GM18499 (cell line): ENCODE results near the gene AGPAT1.
"Not testable (repeated sequence)": the region's sequence is repeated elsewhere in the genome, so short reads cannot be mapped to it uniquely, and the experiment has no call there.

Experiments
- ATAC-seq: cut with Tn5 transposase; IDR thresholded peaks from one replicate; pipeline ENCODE4 v1.9.1; 2021; ENCODE audit warnings: moderate number of reproducible peaks; ENCODE audit not compliant: insufficient read depth, unreplicated experiment

AGPAT1 gene

DNA sequence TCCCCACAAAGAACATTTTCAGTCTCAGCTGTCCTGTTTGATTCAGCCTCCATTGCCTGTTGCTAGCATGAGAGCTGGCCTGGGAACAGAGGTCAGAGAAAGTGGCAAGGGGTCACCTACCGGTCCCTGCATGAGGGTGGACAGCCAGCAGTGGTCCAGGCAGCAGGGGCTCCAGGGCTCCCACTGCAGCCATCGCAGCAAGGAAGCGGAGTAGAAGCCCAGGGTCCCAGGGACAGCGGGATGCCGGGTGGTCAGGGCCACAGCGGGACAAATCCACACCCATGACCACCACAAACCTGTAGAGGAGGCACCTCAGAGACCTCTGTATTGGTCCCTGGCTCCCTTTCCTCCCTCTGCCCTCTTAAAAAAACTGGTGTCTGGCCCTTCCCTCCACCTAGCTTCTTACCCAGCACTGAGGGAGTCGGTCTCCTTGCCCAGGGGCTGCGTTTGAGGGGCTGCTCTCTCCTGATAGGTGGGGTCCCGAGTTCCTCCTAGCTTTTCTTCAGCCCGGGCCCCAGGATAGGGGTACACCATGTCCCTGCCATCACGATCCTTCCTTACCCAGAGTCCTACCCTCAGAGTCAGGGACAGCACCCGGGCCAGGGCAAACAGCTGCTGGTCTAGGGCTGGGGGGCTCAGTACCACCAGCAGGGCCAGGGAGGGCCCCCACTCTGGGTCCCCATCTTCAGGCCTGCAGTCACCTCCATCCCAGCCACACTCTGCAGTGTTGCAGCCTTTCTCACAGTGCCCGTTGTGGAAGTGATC is 25.0 kb upstream of the AGPAT1 start:
- no peak for ATAC-seq

GRCh38 chr6:32198866-32199265 is 23.0 kb upstream of the AGPAT1 start:
- no peak for ATAC-seq

DNA sequence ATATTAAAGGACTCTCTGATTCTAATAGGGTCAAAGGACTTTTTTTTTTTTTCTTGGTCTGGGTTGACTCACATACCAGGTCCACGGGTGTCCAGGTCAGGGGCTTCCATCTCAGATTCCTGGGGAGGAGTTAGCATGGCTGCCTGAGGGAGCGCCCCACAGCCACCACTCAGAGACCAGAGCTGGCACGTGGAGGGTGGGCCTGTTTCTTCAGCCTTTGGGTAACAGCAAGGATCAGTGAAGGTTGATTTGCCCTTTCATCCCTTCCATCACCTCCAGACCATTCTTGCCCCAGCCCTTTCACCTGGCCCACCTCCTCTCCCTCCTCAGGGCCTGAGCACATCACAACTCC is 22.4 kb upstream of the AGPAT1 start:
- ATAC-seq: no peak

- ATAC-seq: no peak
Measured at GRCh38 chr6:32196682-32197616, 21.1 kb upstream of the AGPAT1 start.

DNA sequence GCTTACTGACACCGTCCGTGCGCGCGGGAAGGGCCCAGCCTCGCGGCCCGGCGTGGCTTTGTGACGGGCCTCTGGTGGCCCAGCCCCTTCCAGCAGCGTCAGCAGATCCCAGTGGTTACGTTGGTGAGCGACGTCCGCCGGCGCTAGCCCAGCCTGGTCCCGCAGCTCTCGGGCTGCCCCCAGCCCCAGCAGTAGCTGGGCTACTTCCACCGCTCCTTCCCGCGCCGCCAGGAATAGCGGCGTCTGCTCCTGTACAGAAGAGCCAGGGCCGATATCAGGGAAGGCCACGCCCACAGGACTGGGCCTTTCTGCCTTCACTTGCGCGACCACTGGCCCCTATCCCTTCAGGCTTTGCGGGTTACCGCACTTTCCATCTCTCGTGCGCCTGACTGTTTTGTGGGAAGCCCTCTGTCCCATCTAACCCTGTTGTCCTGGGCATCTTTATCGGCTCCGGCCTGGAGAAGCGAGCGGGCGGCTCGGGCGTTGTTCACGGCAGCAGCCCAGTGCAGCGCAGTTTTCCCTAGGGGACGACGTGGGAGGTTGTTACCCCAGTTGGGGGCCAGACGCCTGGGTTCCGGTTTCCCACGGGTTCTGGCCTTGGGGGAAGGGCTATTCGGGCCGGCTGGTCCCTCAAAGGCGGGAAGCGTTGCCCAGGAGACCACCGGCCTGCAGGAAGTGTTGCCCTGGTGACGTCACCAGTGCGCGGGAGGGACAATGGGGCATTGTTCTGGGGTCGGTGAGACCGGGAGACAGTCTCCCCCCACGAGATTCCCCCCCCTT is 20.2 kb upstream of the AGPAT1 start:
- ATAC-seq: peak; percentile 8

GRCh38 chr6:32195652-32195901 is 19.7 kb upstream of the AGPAT1 start:
- peak; percentile 60 for ATAC-seq

DNA sequence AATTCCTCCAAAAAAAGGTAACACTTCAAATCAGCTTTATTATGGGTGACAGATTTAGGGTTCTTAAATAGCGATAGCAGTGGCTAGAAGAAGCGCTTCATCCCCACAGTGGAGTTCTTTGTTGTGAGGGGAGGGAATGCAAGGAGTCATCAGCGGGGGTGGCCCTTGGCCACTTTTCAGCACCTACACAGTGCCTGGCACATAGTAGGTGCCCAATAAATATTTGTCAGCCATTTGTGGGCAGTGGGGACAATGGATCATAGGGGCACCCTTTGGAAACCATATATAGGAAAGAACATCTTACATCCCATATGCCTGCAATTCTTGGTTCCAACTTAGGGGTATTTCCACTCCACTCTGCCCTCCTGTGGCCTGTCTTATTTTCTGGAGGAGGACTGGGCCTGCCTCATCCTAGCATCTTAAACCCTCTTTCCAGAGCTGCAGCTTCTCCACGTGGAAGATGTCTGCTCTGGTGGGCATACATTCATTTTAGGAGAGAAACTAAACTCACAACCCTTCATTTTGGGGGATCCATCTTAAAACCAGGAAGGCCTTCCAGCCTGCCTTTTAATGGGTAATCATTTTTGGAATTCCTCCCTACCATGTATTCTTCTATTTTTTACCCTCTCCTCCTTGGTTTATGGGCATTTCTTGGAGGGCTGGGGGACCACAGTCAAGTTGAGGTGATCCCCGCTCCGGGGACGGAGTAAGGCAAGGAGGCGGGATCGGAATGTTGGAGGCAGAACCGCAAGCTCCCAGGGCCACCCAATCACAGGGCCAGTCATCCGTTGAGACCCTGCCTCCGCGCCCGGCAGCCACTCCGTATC is 19.2 kb upstream of the AGPAT1 start:
- ATAC-seq: no peak

DNA sequence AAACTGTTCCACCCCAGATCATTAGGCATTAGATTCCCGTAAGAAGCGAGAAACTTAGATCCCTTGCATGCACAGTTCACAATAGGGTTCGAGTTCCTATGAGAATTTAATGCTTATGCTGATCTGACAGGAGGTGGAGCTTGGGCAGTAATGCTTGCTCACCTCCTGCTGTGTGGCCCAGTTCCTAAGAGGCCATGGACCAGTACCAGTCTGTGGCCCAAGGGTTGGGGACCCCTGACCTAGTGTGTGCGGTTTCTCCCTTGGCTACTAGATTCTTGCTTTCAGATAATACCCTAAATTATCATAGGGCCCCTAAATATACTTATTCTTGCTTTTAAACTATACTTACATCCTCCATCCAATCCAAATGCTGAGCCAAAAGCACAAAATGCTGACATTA is 18.5 kb upstream of the AGPAT1 start:
- no peak for ATAC-seq

DNA sequence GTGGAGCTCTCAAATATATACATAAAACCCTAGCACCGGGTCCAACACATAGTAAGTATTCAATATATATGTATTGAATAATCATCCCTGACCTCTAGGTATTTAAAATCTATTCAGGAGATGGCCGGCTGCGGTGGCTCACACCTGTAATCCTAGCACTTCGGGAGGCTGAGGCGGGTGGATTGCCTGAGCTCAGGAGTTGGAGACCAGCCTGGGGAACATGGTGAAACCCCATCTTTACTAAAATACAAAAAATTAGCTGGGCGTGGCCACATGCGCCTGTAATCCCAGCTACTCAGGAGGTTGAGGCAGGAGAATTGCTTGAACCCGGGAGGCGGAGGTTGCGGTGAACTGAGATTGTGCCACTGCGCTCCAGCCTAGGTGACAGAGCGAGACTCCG is 17.2 kb upstream of the AGPAT1 start:
- ATAC-seq: not testable (repeated sequence)

DNA sequence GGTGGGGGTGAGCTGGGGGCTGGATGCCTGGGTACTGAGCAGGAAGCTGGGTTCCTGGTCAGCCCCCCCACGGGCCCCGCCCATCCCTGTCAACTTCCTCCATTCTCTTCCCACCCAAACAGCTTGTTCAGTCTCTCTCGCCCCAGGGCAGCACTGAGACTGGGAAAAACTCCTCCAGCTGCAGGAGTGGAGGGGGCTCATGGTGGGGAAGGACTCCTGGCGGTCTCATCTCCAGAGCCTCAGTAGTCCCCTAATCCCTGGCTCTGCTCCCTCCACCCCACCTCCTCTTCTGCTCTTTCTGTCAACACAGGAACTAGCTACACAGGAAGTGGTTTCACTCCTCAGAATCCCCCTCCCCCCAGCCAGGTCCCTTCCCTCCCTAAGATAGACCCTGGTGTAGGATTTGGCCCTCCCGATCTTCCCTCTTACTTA is 16.7 kb upstream of the AGPAT1 start, which contains the start of gene GPSM3:
Gene GPSM3 (minus strand): TSS at position 36 of the 432 bp plus-strand sequence. CDS start 130 bp downstream, outside the sequence.
- ATAC-seq: no peak

- ATAC-seq: no peak
Measured at GRCh38 chr6:32191696-32192607, 16.1 kb upstream of the AGPAT1 start.

DNA sequence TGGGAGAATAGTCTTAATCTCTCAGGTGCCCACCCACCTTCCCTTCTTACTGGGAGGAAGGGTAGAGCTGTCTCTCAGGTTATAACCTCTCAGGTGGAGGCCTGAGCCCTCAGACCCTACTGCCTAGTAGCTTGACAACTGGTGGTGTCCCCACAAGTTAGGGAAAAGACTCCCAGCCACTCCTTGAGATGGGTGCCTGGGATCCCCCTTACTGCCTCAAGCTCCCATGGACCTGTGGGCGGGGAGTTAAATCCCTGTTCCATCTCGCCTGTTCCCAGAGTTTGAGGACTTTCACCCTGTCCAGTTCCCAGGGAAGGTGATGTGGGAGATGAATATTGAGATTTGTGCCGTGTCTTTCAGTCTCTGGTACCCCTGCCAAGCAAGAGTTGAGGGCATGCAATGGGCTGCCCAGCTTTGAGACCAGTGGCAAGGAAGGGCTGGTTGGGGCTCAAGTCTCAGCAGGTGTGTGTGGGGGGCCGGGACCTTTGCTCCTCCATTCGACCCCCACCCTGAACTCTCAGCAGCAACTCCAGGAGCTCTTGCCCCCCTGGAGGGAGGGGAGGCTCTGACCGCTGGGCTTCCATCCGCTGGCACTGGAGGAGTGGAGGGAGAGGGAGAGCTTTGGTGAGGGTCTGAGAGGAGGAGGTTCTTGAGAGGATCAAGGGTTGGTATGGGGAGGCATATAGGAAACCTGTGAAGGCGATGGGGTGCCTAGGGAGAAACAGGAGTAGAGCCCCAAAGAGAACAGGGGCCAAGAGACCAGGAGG is 15.2 kb upstream of the AGPAT1 start:
- ATAC-seq: no peak

GRCh38 chr6:32190054-32190851 is 14.4 kb upstream of the AGPAT1 start, which contains the start of gene PBX2:
TSS of gene PBX2 (minus strand) at chr6:32190202. CDS start at chr6:32189915, 287 bp downstream.
- no peak for ATAC-seq

GRCh38 chr6:32189742-32190053 is 13.8 kb upstream of the AGPAT1 start:
- no peak for ATAC-seq

DNA sequence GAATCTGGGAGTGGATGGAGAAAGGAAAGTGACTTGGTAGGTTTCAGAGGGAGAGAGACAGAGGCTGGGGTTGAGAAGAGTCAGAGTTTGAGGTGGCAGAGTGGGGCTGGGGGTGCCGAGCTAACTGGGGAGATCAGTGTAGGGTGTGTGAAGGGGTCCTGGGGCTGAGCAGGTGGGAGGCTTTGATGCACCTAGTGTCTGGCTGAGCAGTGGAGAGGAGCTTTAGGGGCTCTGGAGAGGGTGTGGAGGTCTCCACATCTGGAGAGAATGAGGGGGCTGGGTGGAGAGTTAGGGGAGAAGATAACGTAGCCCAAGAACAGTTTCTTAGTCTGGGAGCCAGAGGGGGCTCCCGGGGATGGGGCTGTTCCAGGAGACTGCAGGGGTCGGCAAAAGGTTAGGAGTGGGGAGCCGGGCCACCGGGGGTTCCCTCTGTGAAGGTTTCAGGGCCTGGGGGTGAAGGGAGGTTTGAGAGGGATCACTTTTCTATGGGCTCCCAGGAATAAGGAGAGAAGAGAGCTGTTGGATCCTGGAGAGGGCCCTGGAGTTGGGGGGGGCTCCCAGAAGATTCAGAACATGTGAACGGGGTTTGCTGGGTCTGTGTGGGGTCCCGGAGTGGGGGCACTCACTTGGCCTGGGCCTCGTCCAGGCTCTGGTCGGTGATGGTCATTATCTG is 13.3 kb upstream of the AGPAT1 start:
- ATAC-seq: no peak

DNA sequence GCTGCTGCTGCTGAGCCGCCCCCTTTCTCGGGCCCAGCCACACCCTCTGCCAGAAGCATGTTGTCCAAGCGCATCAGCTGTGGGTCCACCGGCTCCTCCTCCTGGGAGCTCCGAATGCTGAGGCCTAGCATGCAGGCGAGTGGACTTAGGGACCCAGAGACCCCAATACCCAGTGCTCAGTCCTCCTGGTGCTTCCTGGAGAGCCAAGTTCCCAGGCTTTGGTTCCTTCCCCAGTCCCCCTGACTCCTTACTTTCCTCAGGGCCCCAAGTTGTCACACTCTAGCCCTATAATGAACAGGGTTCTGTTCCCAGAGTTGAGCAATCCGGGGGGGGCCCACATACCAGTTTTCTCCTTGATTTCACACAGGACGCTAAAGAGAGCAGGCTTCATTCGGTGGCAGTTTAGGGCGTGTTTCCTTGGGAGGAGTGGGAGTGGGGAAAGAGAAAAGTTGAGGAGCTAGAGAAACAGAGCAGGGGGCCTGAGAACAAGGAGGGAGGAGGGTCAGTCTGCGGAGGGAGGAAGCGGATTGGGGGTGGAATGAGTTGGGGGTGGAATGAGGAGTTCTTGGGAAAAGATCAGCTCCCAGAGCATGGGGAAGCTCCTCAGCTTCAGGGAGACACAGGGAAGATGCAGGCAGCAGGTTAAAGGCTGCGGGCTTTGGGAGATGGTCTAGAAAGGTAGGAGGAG is 12.6 kb upstream of the AGPAT1 start:
- no peak for ATAC-seq
